Neural cell (in vitro differentiated cells): ENCODE results near the gene IVNS1ABP. TPM values are rescaled to one million over a fixed set of nuclear protein-coding genes. Genes with fewer than 3 reads are reported as not detected.

ENCODE experiments used
- H2AFZ ChIP-seq: fragments of 200-600, 300-800 bp; sonication (generic), shearing (Covaris generic); 2 replicates; pipeline ENCODE4 v1.6.0; 2014; ENCODE audit warnings: low read depth, mild to moderate bottlenecking, antibody characterized with exemption, low read length, moderate library complexity
- H3F3A ChIP-seq: fragments of 200-600 bp; shearing (Covaris generic); 2 replicates; pipeline ENCODE4 v1.6.1; 2016; ENCODE audit warnings: mild to moderate bottlenecking, moderate library complexity, mixed read lengths, antibody characterized with exemption, low read length; ENCODE audit not compliant: insufficient read depth, poor library complexity, severe bottlenecking
- H3K27ac ChIP-seq: fragments of 200-600, 300-800 bp; sonication (generic), shearing (Covaris generic); 2 replicates; pipeline ENCODE4 v1.5.1; 2014; ENCODE audit warnings: mild to moderate bottlenecking, low read length, moderate library complexity
- H3K27me3 ChIP-seq: fragments of 300-800, 200-600 bp; sonication (generic), shearing (Covaris generic); 2 replicates; pipeline ENCODE4 v1.6.0; 2014; ENCODE audit warnings: mild to moderate bottlenecking, low read depth, low read length, moderate library complexity; ENCODE audit not compliant: insufficient read depth
- H3K36me3 ChIP-seq: fragments of 300-800, 200-600 bp; sonication (generic), shearing (Covaris generic); 2 replicates; pipeline ENCODE4 v1.5.1; 2014; ENCODE audit warnings: mild to moderate bottlenecking, antibody characterized with exemption, low read length, moderate library complexity; ENCODE audit not compliant: insufficient read depth
- H3K4me2 ChIP-seq: fragments of 300-800, 200-600 bp; sonication (generic), shearing (Covaris generic); 2 replicates; pipeline ENCODE4 v1.6.0; 2014; ENCODE audit warnings: mild to moderate bottlenecking, low read length
- H3K4me3 ChIP-seq: fragments of 300-800, 200-600 bp; sonication (generic), shearing (Covaris generic); 2 replicates; pipeline ENCODE4 v1.5.1; 2014; ENCODE audit warnings: mild to moderate bottlenecking, low read length, moderate library complexity
- H3K79me2 ChIP-seq: fragments of 200-600 bp; shearing (Covaris generic); replicated peaks from 2 replicates; pipeline ENCODE4 v1.6.0; 2014; ENCODE audit warnings: mild to moderate bottlenecking, low read length, moderate library complexity; ENCODE audit not compliant: insufficient read depth
- H3K9ac ChIP-seq: fragments of 300-800, 200-600 bp; sonication (generic), shearing (Covaris generic); 2 replicates; pipeline ENCODE4 v1.6.1; 2016; ENCODE audit warnings: mild to moderate bottlenecking, low read length, mixed read lengths
- H3K9me2 ChIP-seq: fragments of 200-600 bp; shearing (Covaris generic); 2 replicates; pipeline ENCODE4 v1.6.1; 2016; ENCODE audit warnings: mild to moderate bottlenecking, low read length, mixed read lengths; ENCODE audit not compliant: insufficient read depth
- H3K9me3 ChIP-seq: fragments of 200-600, 300-800 bp; sonication (generic), shearing (Covaris generic); 2 replicates; pipeline ENCODE4 v1.6.1; 2016; ENCODE audit warnings: mild to moderate bottlenecking, mixed run types, low read length, moderate library complexity, mixed read lengths
- H4K20me1 ChIP-seq: fragments of 200-600 bp; shearing (Covaris generic); 2 replicates; pipeline ENCODE4 v1.6.1; 2016; ENCODE audit warnings: mild to moderate bottlenecking, mixed run types; ENCODE audit not compliant: insufficient read depth
- CTCF ChIP-seq: fragments of 450-650 bp; IDR thresholded peaks from 2 replicates; pipeline ENCODE4 v1.5.1; 2014; ENCODE audit warnings: antibody characterized with exemption, mild to moderate bottlenecking, moderate library complexity; ENCODE audit not compliant: poor library complexity, severe bottlenecking
- EP300 ChIP-seq: fragments of 450-650 bp; conservative IDR thresholded peaks from 2 replicates; pipeline ENCODE4 v1.6.1; 2014; ENCODE audit warnings: antibody characterized with exemption, mild to moderate bottlenecking, moderate library complexity; ENCODE audit not compliant: poor library complexity, severe bottlenecking
- EZH2 ChIP-seq: fragments of 200-600, 300-800 bp; shearing (Covaris generic), sonication (generic); IDR thresholded peaks from 2 replicates; pipeline ENCODE4 v1.6.1; 2014; ENCODE audit warnings: antibody characterized with exemption, low read length, borderline replicate concordance, mild to moderate bottlenecking; ENCODE audit not compliant: insufficient read depth, poor library complexity, severe bottlenecking
- MXI1 ChIP-seq: fragments of 450-650 bp; conservative IDR thresholded peaks from 2 replicates; pipeline ENCODE4 v1.6.1; 2014; ENCODE audit warnings: antibody characterized with exemption, mild to moderate bottlenecking; ENCODE audit not compliant: poor library complexity, severe bottlenecking
- POLR2AphosphoS5 ChIP-seq: IDR thresholded peaks from 2 replicates; pipeline ENCODE4 v1.6.1; 2012
- RAD21 ChIP-seq: fragments of 450-650 bp; conservative IDR thresholded peaks from 2 replicates; pipeline ENCODE4 v1.6.1; 2014; ENCODE audit warnings: antibody characterized with exemption, mild to moderate bottlenecking, moderate library complexity
- REST ChIP-seq: IDR thresholded peaks from 2 replicates; pipeline ENCODE4 v1.6.1; 2012; ENCODE audit warnings: borderline replicate concordance
- SMC3 ChIP-seq: fragments of 450-650 bp; conservative IDR thresholded peaks from 2 replicates; pipeline ENCODE4 v1.6.1; 2014; ENCODE audit warnings: antibody characterized with exemption, mild to moderate bottlenecking, moderate library complexity; ENCODE audit not compliant: poor library complexity
- TAF1 ChIP-seq: IDR thresholded peaks from 2 replicates; pipeline ENCODE4 v1.6.1; 2012; ENCODE audit warnings: low read depth
- polyA plus RNA-seq: library from polyadenylated mRNA; depleted of rRNA; stranded (reverse); fragments of >200 nt; gene quantifications from 2 replicates; pipeline ENCODE4 v1.2.3, GENCODE V29; 2014

Gene IVNS1ABP
- polyA plus RNA-seq, 1 donor from 2014 or later, result 208 TPM

GRCh38 chr1:185342672-185343259 is 25.7 kb upstream of the IVNS1ABP start:
- H3K36me3 ChIP-seq, result no peaks in the 10 kb centered on the region
- no peak overlapping the region for H3K4me2 ChIP-seq
- H3K4me3 ChIP-seq, result no peak overlapping the region

GRCh38 chr1:185342017-185342416 is 25.0 kb upstream of the IVNS1ABP start:
- Histone ChIP-seq H2AFZ (no peak overlapping the region), H3K9me2 (no peaks in the 10 kb centered on the region), H3F3A (no peaks in the 10 kb centered on the region), H3K4me2 (no peak overlapping the region), H3K9me3 (no peaks in the 10 kb centered on the region), H3K27ac (no peak overlapping the region), H3K36me3 (no peaks in the 10 kb centered on the region), H3K4me3 (no peak overlapping the region), H3K9ac (no peak overlapping the region), H3K79me2 (no peaks in the 10 kb centered on the region), H3K27me3 (no peaks in the 10 kb centered on the region), H4K20me1 (no peaks in the 10 kb centered on the region)
- TF ChIP-seq EP300 (no peak), RAD21 (no peak), CTCF (no peak), SMC3 (no peak), POLR2AphosphoS5 (no peak), EZH2 (no peak), TAF1 (no peak)

More at GRCh38 chr1:185342672-185343259, 25.7 kb upstream of the IVNS1ABP start:
- Histone ChIP-seq H3K9ac (no peak overlapping the region), H3K9me3 (no peaks in the 10 kb centered on the region), H3K27ac (no peak overlapping the region), H4K20me1 (no peaks in the 10 kb centered on the region), H3K27me3 (no peaks in the 10 kb centered on the region), H2AFZ (no peak overlapping the region), H3K9me2 (no peaks in the 10 kb centered on the region), H3F3A (no peaks in the 10 kb centered on the region), H3K79me2 (no peaks in the 10 kb centered on the region)
- TF ChIP-seq REST (no peak), MXI1 (no peak), CTCF (no peak), POLR2AphosphoS5 (no peak), SMC3 (no peak), EZH2 (no peak), TAF1 (no peak), EP300 (no peak), RAD21 (no peak)
